Measurements from ENCODE around the gene ZDHHC22.

Gene ZDHHC22

DNA sequence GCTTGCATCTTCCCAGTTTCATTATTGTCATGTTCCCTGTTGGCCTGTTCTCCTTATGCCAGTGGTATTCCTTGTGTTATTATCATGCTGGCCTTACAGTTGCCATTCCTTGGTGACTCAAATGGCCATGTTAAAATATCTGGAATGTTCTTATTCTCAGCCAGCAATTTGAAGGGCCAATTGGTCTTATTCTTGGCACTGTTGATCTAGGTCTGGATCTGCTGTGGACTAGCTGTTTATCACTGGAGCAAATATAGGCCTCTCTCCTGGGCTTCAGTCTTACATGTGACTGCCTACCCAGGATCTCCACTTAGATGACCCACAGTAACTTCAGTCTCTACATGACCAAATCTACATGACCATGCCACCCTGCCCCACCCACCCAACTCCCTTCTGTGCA is 38.1 kb downstream of the ZDHHC22 start:
- no peak for DNase-seq

DNA sequence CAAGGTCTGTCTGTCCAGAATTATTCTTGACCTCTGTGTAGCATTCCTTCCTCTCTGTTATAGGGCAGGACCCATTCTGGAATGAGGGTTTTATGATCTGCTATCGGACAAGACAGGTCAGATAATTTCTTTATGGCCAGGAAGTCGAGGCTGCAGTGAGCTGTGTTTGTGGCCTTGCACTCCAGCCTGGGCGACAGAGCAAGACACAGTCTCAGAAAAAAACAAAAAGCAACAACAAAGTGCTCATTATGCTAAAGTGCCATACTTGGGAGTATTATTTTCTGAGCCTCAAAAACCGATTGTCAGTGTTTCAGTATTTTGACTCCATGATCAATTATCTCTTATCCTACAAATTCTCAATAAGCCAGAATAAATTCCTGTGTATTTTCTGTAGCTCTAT is 39.4 kb downstream of the ZDHHC22 start:
- no peak for DNase-seq

DNA sequence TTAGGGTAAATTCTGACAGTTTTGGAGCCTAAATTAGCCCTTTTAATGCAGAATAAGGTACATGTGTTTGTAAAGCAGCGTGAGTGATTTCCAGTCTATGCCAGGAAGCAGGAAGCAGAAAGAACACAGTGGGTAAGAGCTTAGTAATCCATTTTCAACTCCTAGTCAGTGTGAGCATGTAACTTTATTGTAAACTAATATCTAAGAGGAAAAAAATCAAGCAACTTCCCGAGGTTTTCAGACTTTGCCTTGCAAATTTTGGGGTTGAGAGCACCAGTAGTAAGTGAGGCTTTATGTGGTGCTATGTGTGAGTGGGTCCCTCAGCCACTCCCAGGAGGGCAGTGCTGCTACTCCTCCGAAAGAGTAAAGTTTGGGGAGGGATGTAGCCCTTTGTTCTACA is 40.6 kb downstream of the ZDHHC22 start:
- DNase-seq: no peak

DNA sequence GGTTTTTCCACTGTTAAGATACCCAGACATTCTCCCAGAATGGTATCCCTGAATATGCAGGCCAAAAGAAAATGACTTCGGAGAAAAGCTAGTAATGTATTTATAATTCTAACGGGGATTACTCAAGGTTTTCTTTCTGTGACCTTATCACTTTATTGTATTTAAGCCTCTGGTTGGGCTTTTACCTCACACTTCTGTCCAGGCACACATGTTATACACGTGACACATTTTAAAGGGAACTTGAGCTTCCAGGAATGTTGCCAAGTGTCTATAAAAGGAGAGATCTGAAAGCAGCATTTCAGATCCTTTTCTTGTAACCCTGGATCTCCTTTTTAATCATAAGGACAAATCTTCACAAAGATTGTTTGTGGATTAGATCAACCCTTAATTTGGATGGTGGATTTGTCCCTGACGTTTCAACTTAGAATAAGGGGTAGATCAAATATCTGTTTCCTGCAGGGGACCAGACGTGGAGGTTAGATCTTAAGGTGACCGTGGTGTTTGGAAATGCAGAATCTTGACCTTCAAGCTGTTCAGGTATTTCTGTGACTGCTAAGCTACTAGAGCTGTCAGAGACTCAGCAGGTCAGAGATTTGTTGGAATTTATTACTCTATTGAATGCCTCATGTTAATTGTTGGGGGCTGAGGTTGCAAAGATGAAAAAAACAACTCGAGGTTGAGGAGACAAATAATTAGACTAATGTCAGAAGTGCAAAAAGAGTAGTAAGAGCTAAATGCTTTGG is 42.0 kb downstream of the ZDHHC22 start:
- no peak for DNase-seq

DNA sequence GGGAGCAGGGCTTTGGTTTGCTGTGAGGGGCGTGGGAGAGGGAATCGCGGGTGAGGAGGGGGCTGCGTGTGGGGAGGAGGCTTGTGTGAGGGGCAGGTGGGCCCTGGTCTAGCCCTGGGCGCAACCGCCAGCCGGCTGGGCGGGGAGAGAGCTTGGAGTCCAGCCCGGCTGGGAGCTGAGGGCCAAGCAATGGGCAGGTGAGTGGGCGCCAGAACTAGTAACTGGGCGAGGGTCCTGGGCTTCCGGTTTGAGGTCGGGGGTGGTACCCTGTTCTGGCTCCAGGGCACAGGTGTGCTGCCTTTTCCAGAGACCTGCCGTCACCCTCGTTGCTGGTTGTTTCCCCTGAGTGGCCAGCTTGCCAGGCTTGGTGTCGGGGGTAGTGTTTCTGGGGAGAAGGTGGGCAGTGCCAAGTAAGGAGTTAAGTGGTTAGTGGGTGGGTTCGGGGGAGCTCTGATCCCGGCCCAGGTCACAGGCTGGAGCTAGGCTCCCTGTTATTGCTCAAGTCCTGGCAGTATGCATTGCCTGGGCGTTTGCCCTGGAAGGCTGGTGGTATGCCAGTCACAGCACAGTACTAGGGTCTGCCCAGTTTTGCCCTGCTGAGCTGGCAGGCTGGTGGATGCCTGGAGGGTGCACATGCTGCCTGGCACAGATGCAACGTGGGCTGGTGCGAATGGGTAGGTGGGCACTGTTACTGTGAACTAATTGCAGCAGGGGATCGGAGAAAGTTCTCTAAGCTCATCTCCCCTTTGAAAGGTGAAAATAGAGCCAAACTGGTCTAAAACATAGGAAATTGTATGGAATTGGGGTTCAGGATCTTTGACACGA is 42.9 kb downstream of the ZDHHC22 start:
- DNase-seq: no peak

DNA sequence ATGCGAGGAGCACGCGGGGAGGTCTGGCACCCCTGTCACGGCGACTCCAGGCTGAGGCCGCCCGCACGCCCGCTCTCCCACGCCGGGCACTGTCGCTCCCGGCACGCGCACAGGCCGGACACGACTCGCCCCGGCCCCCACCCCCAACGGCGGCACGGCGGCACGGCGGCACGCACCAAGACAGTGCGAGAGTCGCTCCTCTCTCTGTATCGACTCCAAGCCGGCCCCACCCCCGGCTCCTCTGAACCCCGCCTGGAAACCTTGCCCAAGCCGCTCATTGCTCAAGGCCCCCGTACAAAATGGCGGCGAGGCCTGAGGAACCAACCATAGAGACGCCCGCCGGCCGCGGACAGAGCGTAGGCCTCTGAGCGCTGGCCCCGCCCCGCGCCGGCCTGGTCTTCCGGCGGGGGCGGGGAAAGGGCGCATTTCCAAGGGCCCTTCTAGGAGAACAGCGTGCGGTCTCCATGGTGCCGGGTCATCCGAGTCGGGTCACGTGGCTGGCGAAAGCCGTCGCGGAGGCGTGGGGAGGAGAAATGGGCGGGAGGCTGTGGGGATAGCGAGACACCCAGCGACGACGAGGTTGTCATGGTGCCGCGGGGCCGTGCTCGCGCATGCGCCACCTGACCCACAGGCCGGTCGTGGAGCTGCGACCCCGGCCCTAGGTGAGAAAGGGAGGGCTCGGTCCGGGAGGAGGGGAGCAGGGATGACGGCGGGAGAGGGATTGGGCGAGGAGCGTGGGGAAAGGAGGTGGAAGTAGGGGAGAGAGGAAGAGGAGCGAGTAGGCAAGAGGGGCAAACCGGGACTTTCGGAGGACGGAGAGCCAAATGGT is 43.7 kb downstream of the ZDHHC22 start, which contains the start of gene CIPC:
Gene CIPC, plus strand, starts transcription at position 559 of the 829 bp plus-strand sequence. CDS start 7,451 bp downstream, outside the sequence.
- peak; percentile 97 for DNase-seq

DNA sequence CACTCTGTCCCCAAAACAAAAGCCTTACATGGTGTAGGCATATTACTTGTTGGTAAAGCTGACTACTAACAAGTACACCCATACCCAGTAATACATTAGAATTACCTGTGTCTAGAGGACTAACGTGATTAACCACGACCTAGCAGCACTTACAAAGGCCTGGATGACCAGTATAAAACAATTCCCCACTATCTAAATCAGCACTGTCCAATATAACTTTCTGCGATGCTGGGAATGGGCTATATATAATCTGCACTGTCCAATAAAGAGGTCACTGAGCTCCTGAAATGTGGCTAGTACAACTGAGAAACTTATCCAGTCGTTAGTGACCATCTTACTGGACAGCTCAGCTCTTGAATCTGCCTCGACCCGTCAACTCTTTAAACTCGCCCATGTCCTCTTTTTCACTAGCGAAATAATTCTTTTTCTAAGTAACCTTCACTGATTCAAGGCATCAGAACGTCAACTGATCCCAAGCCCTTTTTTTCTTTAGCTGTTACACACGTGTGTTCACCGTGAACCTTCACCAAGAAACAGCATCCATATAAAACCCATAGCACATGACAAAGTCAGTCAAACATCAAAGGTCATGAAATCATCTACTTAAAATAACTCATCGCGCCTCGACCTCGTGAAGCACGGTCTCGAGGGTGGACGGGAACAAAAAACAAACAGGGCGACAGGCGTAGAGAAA is 44.4 kb downstream of the ZDHHC22 start:
- no peak for DNase-seq

DNA sequence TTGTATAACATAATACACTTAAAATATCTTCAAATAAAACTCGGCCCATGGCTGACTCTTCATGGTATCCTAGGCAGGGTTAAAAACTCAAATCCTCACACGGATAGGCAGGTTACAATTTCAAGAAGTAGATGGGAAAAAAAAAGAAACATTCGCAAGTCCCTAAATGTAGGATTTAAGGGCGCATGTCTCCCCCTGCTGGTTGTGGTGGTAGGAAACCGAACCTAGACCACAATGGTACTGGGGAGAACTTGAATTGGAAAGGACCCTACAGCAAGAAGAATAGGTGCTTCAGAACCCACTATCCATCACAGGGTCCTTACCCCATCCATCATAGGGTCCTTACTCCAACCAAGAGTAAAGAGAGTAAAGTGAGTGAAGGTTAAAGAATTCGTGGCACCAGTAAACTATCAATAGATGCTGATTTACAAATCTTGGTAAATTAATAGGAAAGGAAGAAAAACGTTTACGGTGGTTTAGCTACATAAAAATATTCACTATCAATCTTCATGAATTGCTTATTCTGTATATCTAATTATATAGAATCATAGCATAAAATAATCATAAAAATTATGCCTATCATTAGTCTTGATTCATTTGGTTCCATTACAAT is 46.8 kb downstream of the ZDHHC22 start:
- DNase-seq: no peak

DNA sequence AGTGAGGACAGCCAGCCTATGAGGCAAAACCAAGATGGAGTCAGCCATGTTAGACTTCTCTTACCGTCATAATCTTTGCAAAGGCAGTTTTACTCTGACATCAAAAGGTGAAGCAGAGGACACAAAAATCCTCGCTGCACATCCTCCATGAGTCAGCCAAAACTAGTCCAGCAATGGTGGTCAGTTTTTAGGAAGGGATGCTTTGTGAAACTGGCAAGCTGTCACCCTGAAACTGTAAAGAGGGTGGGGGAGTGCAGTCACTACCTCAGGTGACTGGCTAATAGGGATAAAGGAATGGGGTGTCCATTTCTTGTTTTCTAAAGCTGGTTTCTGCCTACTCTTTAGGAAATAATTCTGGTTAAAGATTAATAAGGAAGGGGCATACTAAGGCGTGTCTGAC is 48.9 kb downstream of the ZDHHC22 start:
- DNase-seq: no peak

DNA sequence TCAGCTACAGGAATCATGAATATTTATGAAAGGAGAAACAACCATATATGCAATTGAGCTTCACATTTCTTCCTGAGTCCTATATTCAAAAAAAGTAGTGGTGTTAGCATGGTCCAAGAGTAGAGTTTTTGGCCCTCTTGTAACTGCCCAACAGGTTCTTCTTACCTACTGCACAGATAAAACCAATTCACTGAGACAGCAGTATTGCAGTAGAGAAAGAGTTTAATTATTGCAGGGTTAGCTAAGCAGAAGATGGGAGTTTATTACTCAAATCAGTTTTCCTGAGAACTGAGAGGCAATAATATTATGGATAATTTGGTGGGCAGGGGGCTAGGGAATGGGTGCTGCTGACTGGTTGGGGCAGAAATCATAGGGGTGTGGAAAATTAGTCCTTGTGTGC is 50.1 kb downstream of the ZDHHC22 start:
- DNase-seq: no peak

DNA sequence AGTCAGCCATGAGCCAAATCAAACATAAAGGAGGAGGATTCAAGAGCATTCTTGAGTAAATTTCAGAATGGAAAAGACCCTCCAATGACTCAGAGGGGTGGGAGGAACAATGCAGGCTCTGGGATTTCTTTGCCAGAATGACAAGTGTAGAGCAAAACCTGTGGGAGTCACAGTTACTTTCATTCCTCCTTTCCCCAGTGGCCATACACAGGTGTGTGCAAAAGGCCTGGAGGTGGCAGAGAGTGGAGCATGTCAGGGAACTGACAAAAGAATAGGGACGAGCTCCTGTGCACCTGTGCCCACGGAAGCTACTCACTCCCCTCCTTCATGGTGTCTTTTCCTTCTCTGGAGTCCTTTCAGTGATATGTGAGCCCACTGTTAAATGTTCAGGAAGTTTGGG is 52.9 kb downstream of the ZDHHC22 start:
- DNase-seq: no peak

DNA sequence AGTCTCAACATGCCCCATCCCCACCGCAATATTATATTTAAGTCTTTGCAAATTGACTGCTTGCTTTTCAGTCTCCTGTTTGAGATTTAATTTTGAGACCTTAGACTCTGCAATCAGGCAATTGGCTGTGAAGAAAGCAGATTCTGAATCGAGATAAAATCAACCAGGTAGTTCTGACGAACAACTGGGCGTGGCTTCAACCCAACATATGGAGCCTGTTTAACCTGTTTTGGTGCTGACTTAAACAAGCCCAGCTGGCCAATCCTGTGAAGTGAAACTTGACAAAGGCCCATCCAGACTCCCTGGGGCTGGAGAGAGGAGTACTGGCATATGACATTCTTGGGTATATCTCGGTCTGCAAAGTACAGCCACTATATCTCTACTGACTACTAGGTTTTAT is 53.4 kb downstream of the ZDHHC22 start:
- DNase-seq: no peak

DNA sequence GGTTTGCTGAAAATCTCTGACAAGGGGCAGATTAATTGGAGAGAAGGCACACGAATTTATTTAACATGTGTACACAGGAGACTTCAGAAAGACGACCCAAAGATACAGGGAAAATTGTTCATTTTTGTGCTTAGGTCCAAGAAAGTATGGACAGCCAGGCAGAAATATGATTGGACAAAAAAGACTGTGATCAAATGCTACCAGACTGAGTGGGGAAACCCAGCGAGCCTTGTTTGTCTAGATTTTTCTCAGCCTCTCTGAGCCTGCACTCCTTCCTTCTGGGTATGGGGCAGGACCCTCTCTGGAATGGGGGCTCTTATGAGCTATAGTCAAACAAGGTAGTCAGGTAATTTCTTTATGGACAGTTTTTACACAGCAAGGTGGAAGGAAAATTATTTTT is 54.0 kb downstream of the ZDHHC22 start:
- no peak for DNase-seq

DNA sequence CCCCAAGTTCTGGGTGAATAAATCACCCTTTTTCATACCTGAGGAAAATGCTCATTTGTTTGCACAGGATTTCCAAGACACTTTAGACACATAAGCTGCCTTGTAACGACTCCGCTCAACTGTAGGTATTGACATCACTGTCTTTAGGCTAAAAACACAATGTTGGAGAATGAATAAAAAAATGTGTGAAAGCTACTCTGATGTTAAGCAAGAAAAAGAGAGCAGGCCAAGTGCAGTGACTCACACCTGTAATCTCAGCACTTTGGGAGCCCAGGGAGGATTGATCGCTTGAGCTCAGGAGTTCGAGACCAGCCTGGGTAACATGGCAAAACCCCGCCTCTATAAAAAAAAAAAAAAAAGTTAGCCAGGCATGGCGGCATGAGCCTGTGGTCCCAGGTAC is 54.6 kb downstream of the ZDHHC22 start:
- DNase-seq: no peak

DNA sequence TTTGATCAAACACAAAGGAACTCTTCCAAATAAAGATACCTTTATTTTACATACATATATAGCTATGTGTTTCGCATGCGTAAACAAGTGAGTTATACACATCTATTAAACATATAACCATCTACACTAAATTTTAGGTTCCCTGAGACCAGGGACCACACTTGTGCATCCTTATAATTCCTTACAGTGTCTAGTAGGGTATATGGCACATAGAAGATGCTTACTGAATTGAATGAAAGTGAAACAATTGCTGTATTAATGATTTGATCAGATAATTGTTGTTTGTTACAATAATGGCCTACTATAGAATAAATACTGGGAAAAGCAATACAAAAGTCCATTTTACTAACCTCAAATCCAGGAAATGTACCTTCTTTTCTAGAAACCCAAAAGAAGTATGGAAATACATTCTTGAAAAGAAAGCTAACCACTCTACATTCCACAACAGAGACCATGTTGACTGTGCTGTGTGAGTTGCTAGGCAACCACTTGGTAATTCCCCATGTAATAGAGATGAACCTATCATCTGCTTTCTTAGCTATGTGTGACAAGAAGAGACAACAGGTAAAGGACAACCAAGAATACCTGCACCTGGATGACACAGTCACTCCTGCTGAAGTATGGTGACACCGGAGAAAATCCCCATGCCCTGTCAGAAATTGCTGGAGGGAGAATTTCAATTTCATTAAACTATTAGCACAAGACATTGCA is 55.4 kb downstream of the ZDHHC22 start:
- DNase-seq: no peak

DNA sequence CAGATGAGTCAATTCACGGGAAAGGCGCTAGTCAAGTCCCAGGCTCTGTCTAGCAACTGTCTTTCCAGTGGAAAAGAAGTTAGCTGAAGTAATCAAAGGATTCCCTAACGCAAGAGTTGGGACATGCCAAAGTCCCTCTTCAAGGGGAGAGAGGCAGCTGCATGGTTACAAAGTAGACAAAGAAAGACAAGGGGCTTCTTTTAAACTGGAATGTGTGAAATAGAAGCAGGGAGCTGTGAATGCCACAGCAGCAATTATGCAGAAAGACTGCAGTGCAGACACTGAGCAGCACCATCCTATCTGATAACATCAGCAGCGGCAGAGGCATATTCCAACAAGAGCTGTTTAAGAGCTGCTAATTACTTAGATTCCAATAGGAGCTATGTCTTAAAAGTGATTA is 56.1 kb downstream of the ZDHHC22 start:
- no peak for DNase-seq

DNA sequence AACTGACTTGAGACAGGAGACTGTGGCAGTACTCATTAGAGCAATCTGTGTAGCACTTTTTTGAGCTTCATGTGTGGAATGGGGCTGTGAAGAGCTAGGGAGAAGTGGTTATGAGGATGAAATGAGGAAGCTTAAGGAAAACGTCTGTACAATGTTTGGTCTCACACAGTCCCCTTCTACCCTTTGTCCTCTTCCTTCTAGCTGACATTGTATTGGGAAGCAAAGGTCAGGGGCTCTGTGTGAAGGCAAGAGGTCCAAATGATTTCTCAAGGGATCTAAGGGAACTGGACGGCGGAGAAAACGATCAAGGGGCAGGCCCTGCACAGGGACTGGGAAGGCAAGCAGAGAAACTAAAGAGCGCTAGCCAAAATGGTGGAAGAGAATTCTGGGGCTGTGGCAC is 56.6 kb downstream of the ZDHHC22 start:
- DNase-seq: no peak

DNA sequence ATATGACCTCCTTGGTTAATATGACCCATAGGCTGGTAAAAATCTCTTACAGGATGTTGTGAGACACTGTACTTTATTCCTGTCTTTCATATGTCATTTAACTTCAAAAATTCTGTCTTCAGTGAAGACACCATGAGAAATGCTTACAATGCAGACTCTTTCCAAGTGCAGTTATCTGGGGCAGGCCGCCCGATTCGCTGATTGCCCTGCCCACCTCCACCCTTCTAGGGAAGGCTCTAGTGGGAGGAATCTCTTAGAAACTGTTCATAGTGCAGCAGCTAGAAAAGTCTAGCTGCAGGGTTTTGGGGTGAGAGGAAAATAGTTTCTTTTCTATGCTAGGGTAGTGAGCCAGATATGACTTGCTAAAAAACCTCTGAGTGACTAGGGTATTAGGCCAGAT is 58.5 kb downstream of the ZDHHC22 start:
- DNase-seq: no peak

DNA sequence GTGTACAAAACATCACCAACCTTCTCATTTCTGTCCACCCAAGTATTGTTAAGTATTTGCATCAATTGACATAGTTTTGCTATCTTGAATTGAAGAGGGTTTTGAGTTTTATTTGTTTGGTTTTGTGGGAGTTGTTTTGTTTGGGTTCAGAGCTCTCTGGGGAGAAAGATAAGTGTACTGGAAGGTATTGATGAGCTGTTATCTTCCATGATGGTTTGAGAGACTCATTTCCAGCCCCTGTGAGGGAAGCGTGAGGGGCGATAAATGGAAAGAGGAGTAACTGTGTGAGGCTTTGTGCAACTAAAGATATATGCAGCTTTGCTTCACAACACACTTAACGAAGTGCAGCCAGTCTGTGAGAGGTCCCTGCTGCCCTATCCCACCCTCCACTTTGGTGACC is 59.2 kb downstream of the ZDHHC22 start:
- DNase-seq: no peak
